Measurements from ENCODE around the gene PRR14. TPM values are rescaled to one million over a fixed set of nuclear protein-coding genes. Genes with fewer than 3 reads are reported as not detected.

Gene PRR14
- total and polyA plus RNA-seq, 2 of the 4 experiments (the other 2 are of a cell fraction) = 1.4 to 11.9 TPM

DNA sequence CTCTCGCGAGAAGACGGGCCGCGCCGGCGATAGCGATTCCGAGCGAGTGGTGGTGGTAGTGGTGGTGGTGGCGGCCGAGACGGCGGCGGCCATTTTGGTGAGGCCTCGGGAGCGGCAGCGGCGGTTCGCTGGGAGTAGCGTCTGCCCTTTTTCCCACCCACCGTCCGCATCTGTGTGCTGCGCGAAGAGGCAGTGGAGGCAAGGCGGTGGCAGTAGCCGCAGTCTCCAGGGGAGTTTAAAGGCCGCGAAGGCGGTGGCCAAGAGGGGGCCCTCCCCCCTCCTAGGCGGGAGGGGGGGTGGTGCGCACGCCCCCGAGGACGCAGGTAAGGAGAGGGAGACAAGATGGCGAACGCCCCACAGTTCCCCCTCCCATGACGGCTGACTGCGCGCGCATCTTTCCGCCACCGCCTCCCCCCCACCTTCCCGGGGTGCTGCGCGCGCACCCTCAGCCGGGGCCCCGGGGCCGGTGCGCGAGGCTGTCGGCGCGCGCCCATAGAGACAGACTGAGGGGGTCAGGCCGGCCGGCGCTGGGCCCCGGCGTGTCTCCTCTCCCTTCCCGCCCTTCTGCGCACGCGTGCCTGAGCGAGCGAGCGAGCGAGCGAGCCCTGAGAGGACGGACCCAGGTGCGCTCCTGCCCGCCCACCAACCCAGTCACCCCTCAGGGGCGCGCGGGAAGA lies 47.5 kb downstream of the PRR14 start:
- H2AFZ ChIP-seq (replicated peaks; ENCODE audit: low read length, poor library complexity) = peak overlapping the region; percentile 100
- H2AK5ac ChIP-seq (ENCODE audit: low read depth, low read length) = peak overlapping the region; percentile 98
- peak overlapping the region; percentile 100 for H2AK9ac ChIP-seq (replicated peaks; ENCODE audit: low read depth, low read length, poor library complexity)
- H3K18ac ChIP-seq (ENCODE audit: low read depth, low read length) = peak overlapping the region; percentile 97
- H3K27me3 ChIP-seq (ENCODE audit: control insufficient read depth, insufficient read depth, low read length) = no peaks in the 10 kb centered on the region
- H3K23ac ChIP-seq (ENCODE audit: low read depth, low read length) = peak overlapping the region; percentile 98
- peak overlapping the region; percentile 99 for H3K56ac ChIP-seq (ENCODE audit: extremely low read depth, insufficient read depth, low read length)
- H2BK15ac ChIP-seq (ENCODE audit: low read depth, low read length) = peak overlapping the region; percentile 93; the same call in 1 of the 3 replicates
- peak overlapping the region; percentile 100 for H4K91ac ChIP-seq (ENCODE audit: insufficient read depth, low read depth, low read length)
- ATAC-seq (ENCODE audit: low read depth) (peak; percentile 83), DNase-seq (peak; percentile 87)
- ChIA-PET CTCF (interaction anchor here (1.0 kb wide), 1 partner anchor 116 kb away, joined by 3 read pairs; no protein-coding TSS in a partner anchor), POLR2A (ENCODE audit: unreplicated experiment) (no interaction called here)
- H4K5ac ChIP-seq (ENCODE audit: low read depth, low read length) = peak overlapping the region; percentile 99
- H2BK20ac ChIP-seq (ENCODE audit: low read depth, low read length) = no peak overlapping the region
- H4K8ac ChIP-seq (ENCODE audit: low read depth in 2 of 2, low read length in 2 of 2) = peak overlapping the region; percentile 88 to 100
- in situ Hi-C loops (cut with MboI; ENCODE audit: low sequenced_read_pairs) (no loop called here), dilution Hi-C loops (cut with HindIII; ENCODE audit: low sequenced_read_pairs, unreplicated experiment) (no loop called here), intact Hi-C loops (cut with micrococcal nuclease) (loop anchor here (5.0 kb wide), 1 partner anchor 224 kb away; the partner anchor contains the start of gene FBXL19)
- peak overlapping the region; percentile 97 for H2BK120ac ChIP-seq (ENCODE audit: low read depth, low read length)
- peaks cover 18% of the 10 kb centered on the region for H4K20me1 ChIP-seq (ENCODE audit: insufficient read depth, low read length)
- H3K4me1 ChIP-seq (ENCODE audit: control insufficient read depth, insufficient read depth, low read length) = peaks cover 8% of the 10 kb centered on the region
- H3K9me1 ChIP-seq (ENCODE audit: insufficient read depth, low read length) = peaks cover 7% of the 10 kb centered on the region
- peak overlapping the region; percentile 99 for H3K4ac ChIP-seq (ENCODE audit: low read depth, low read length)
- H3K4me3 ChIP-seq (ENCODE audit: insufficient read depth, low read depth, low read length) = peak overlapping the region; percentile 85
- H3K9ac ChIP-seq (ENCODE audit: low read depth, low read length) = peak overlapping the region; percentile 99
- no peaks in the 10 kb centered on the region for H3K9me3 ChIP-seq (ENCODE audit: control insufficient read depth, insufficient read depth, low read length)
- peaks cover 8 to 35% of the 10 kb centered on the region in 2 experiments; a peak in 3 of 4 replicates for H3K79me1 ChIP-seq (ENCODE audit: low read depth in 1 of 2, low read length in 2 of 2)
- peak overlapping the region; percentile 100 for H2BK5ac ChIP-seq (ENCODE audit: low read depth, low read length, poor library complexity, severe bottlenecking)
- peaks cover 19% of the 10 kb centered on the region for H3K36me3 ChIP-seq (ENCODE audit: control insufficient read depth, insufficient read depth, low read length)
- 0% methylated on average over 20 of the region's 76 CpGs; no CpG with 5 or more reads in 1 of the 2 experiments for WGBS, 2 experiments (ENCODE audit: extremely low coverage in 2 of 2, insufficient read length in 1 of 2)
- peak overlapping the region; percentile 70 for H3K4me2 ChIP-seq (ENCODE audit: low read depth, low read length)
- no TSS peak for BruUV-seq (replicated peaks)
- H3K27ac ChIP-seq (ENCODE audit: insufficient read depth, low read length) = peak overlapping the region; percentile 99
- peak overlapping the region; percentile 99 for H3K14ac ChIP-seq (replicated peaks; ENCODE audit: low read depth, low read length)
- TF ChIP-seq MAZ (IDR thresholded peaks at IDR 0.05; ENCODE audit: borderline replicate concordance, low read depth, low read length) (peak; percentile 87), CEBPB (IDR thresholded peaks at IDR 0.05; ENCODE audit: low read depth, low read length) (no peak), MAFK (IDR thresholded peaks at IDR 0.05; ENCODE audit: low read depth, low read length) (no peak), POLR2A (IDR thresholded peaks at IDR 0.05; ENCODE audit: low read depth, low read length) (peak; percentile 95), NFE2L2 (IDR thresholded peaks at IDR 0.05; ENCODE audit: low read depth, low read length) (no peak), SMC3 (IDR thresholded peaks at IDR 0.05; ENCODE audit: low read depth, low read length) (no peak), FOS (IDR thresholded peaks at IDR 0.05; ENCODE audit: low read depth, low read length) (no peak), USF2 (IDR thresholded peaks at IDR 0.05; ENCODE audit: low read depth, low read length) (no peak), RAD21 (IDR thresholded peaks at IDR 0.05; ENCODE audit: low read length) (no peak), MXI1 (IDR thresholded peaks at IDR 0.05; ENCODE audit: borderline replicate concordance, low read depth, low read length) (0 out of 2 replicates have a peak, but pooled peaks have one; percentile 14), RCOR1 (IDR thresholded peaks at IDR 0.05; ENCODE audit: insufficient replicate concordance, low read length) (no peak), BHLHE40 (IDR thresholded peaks at IDR 0.05; ENCODE audit: low read depth, low read length) (no peak; the same call in 1 of the 2 replicates)
- TF ChIP-seq, protein P1, sequence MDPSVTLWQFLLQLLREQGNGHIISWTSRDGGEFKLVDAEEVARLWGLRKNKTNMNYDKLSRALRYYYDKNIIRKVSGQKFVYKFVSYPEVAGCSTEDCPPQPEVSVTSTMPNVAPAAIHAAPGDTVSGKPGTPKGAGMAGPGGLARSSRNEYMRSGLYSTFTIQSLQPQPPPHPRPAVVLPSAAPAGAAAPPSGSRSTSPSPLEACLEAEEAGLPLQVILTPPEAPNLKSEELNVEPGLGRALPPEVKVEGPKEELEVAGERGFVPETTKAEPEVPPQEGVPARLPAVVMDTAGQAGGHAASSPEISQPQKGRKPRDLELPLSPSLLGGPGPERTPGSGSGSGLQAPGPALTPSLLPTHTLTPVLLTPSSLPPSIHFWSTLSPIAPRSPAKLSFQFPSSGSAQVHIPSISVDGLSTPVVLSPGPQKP (IDR thresholded peaks at IDR 0.05; ENCODE audit: borderline replicate concordance, low read depth, low read length) = no peak
- TF ChIP-seq, protein P2, sequence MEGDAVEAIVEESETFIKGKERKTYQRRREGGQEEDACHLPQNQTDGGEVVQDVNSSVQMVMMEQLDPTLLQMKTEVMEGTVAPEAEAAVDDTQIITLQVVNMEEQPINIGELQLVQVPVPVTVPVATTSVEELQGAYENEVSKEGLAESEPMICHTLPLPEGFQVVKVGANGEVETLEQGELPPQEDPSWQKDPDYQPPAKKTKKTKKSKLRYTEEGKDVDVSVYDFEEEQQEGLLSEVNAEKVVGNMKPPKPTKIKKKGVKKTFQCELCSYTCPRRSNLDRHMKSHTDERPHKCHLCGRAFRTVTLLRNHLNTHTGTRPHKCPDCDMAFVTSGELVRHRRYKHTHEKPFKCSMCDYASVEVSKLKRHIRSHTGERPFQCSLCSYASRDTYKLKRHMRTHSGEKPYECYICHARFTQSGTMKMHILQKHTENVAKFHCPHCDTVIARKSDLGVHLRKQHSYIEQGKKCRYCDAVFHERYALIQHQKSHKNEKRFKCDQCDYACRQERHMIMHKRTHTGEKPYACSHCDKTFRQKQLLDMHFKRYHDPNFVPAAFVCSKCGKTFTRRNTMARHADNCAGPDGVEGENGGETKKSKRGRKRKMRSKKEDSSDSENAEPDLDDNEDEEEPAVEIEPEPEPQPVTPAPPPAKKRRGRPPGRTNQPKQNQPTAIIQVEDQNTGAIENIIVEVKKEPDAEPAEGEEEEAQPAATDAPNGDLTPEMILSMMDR (conservative IDR thresholded peaks at IDR 0.05; ENCODE audit: low read depth, low read length) = no peak
